H9 (cell line): ENCODE results near the gene QSOX1. TPM values are rescaled to one million over a fixed set of nuclear protein-coding genes. Genes with fewer than 3 reads are reported as not detected.

ENCODE experiments used
- DNase-seq: peaks from one replicate; pipeline ENCODE4 v3.0.0-alpha.2; 2017
- H2AFZ ChIP-seq: one replicate; pipeline ENCODE4 v1.6.1; 2013; ENCODE audit warnings: mild to moderate bottlenecking, low read length, control low read depth, moderate library complexity
- H2AK5ac ChIP-seq: 2 replicates; pipeline ENCODE4 v1.6.1; 2013; ENCODE audit warnings: low read length, control low read depth, mixed read lengths; ENCODE audit not compliant: insufficient read length
- H2BK120ac ChIP-seq: one replicate; pipeline ENCODE4 v1.6.1; 2013; ENCODE audit warnings: low read depth, mild to moderate bottlenecking, low read length, control low read depth, inconsistent platforms; ENCODE audit not compliant: poor library complexity, severe bottlenecking
- H2BK12ac ChIP-seq: 2 replicates; pipeline ENCODE4 v1.6.1; 2013; ENCODE audit warnings: low read length, control low read depth, mixed read lengths, low read depth; ENCODE audit not compliant: insufficient read length
- H2BK15ac ChIP-seq: 2 replicates; pipeline ENCODE4 v1.6.1; 2013; ENCODE audit warnings: low read depth, low read length, control low read depth
- H2BK20ac ChIP-seq: one replicate; pipeline ENCODE4 v1.6.1; 2013; ENCODE audit warnings: low read depth, mild to moderate bottlenecking, low read length, control low read depth, inconsistent platforms; ENCODE audit not compliant: poor library complexity, severe bottlenecking
- H2BK5ac ChIP-seq: 2 replicates; pipeline ENCODE4 v1.6.1; 2013; ENCODE audit warnings: low read length, control low read depth, mixed read lengths; ENCODE audit not compliant: insufficient read length
- H3K14ac ChIP-seq: 2 replicates; pipeline ENCODE4 v1.6.1; 2013; ENCODE audit warnings: low read length, control low read depth; ENCODE audit not compliant: insufficient read depth
- H3K18ac ChIP-seq: 2 replicates; pipeline ENCODE4 v1.6.1; 2013; ENCODE audit warnings: low read depth, mild to moderate bottlenecking, mixed read lengths, low read length, control low read depth; ENCODE audit not compliant: insufficient read length
- H3K23ac ChIP-seq: 2 replicates; pipeline ENCODE4 v1.6.1; 2013; ENCODE audit warnings: low read length, control low read depth, mixed read lengths, low read depth; ENCODE audit not compliant: insufficient read length
- H3K23me2 ChIP-seq: 2 replicates; pipeline ENCODE4 v1.6.1; 2013; ENCODE audit warnings: low read depth, mild to moderate bottlenecking, mixed read lengths, low read length, control low read depth; ENCODE audit not compliant: insufficient read length, poor library complexity, severe bottlenecking
- H3K27ac ChIP-seq: 2 replicates; pipeline ENCODE4 v1.5.1; 2013; ENCODE audit warnings: low read length, control low read depth, mixed read lengths, low read depth; ENCODE audit not compliant: insufficient read length
- H3K27me3 ChIP-seq: 2 replicates; pipeline ENCODE4 v1.6.1; 2013; ENCODE audit warnings: low read length, control low read depth, inconsistent platforms; ENCODE audit not compliant: insufficient read depth
- H3K4ac ChIP-seq: 2 replicates; pipeline ENCODE4 v1.6.1; 2013; ENCODE audit warnings: low read depth, mild to moderate bottlenecking, control low read depth, inconsistent platforms, low read length, moderate library complexity
- H3K4me1 ChIP-seq: 2 replicates; pipeline ENCODE4 v1.6.1; 2013; ENCODE audit warnings: low read length, control low read depth, inconsistent platforms; ENCODE audit not compliant: insufficient read depth
- H3K4me2 ChIP-seq: 2 replicates; pipeline ENCODE4 v1.6.1; 2013; ENCODE audit warnings: low read length, control low read depth, mixed read lengths; ENCODE audit not compliant: insufficient read length, insufficient read depth
- H3K56ac ChIP-seq: 2 replicates; pipeline ENCODE4 v1.6.1; 2013; ENCODE audit warnings: low read depth, mild to moderate bottlenecking, mixed read lengths, low read length, control low read depth; ENCODE audit not compliant: insufficient read length
- H3K79me1 ChIP-seq: 2 replicates; pipeline ENCODE4 v1.6.1; 2013; ENCODE audit warnings: low read depth, mild to moderate bottlenecking, moderate library complexity, low read length, control low read depth, inconsistent platforms; ENCODE audit not compliant: insufficient read depth, poor library complexity, severe bottlenecking
- H3K79me2 ChIP-seq: 2 replicates; pipeline ENCODE4 v1.6.1; 2013; ENCODE audit warnings: low read length, control low read depth, inconsistent platforms; ENCODE audit not compliant: insufficient read depth
- H3K9ac ChIP-seq: 2 replicates; pipeline ENCODE4 v1.6.1; 2013; ENCODE audit warnings: low read length, control low read depth, mixed read lengths; ENCODE audit not compliant: insufficient read length; ENCODE audit errors: extremely low read depth
- H3K9me3 ChIP-seq: one replicate; pipeline ENCODE4 v1.6.1; 2013; ENCODE audit warnings: low read depth, low read length, inconsistent platforms; ENCODE audit not compliant: control insufficient read depth
- H3T11ph ChIP-seq: one replicate; pipeline ENCODE4 v1.6.1; 2013; ENCODE audit warnings: mild to moderate bottlenecking, low read length, control low read depth, inconsistent platforms
- H4K20me1 ChIP-seq: one replicate; pipeline ENCODE4 v1.6.1; 2013; ENCODE audit not compliant: control insufficient read depth, insufficient read length, insufficient read depth
- H4K5ac ChIP-seq: 2 replicates; pipeline ENCODE4 v1.6.1; 2013; ENCODE audit warnings: low read depth, mild to moderate bottlenecking, mixed read lengths, low read length, control low read depth; ENCODE audit not compliant: insufficient read length
- H4K8ac ChIP-seq: replicated peaks from 2 replicates; pipeline ENCODE4 v1.6.1; 2013; ENCODE audit warnings: low read length, control low read depth, mixed read lengths, low read depth; ENCODE audit not compliant: insufficient read length
- H4K91ac ChIP-seq: 2 replicates; pipeline ENCODE4 v1.6.1; 2013; ENCODE audit warnings: low read depth, mild to moderate bottlenecking, moderate library complexity, mixed read lengths, low read length, control low read depth; ENCODE audit not compliant: insufficient read length
- H3K27ac Mint-ChIP-seq, 3 experiments: 2 replicates in 2 of 3; 3 replicates in 1 of 3; pipeline ENCODE4 v1.8.0; 2020 to 2021; ENCODE audit warnings: mixed read lengths in 3 of 3, mild to moderate bottlenecking in 1 of 3, moderate library complexity in 1 of 3
- H3K27me3 Mint-ChIP-seq: 2 replicates; pipeline ENCODE4 v1.8.0; 2021; ENCODE audit warnings: low read depth, mild to moderate bottlenecking, moderate library complexity, mixed read lengths
- H3K36me3 Mint-ChIP-seq, 3 experiments: 2 replicates in 2 of 3; 3 replicates in 1 of 3; pipeline ENCODE4 v1.8.0; 2020 to 2021; ENCODE audit warnings: low read depth in 3 of 3, mixed read lengths in 3 of 3; ENCODE audit not compliant: insufficient read depth in 1 of 3
- H3K4me1 Mint-ChIP-seq, 2 experiments: 2 replicates each; pipeline ENCODE4 v1.8.0; 2020; ENCODE audit warnings: mixed read lengths in 2 of 2
- H3K4me3 Mint-ChIP-seq, 2 experiments: 2 replicates in 1 of 2; 3 replicates in 1 of 2; pipeline ENCODE4 v1.8.0; 2020 to 2021; ENCODE audit warnings: mild to moderate bottlenecking in 2 of 2, mixed read lengths in 2 of 2, moderate library complexity in 1 of 2
- H3K9me3 Mint-ChIP-seq, 2 experiments: 2 replicates in 1 of 2; 3 replicates in 1 of 2; pipeline ENCODE4 v1.8.0; 2020; ENCODE audit warnings: mild to moderate bottlenecking in 2 of 2, mixed read lengths in 2 of 2, moderate library complexity in 1 of 2
- CTCF ChIP-seq: fragments of 200-600 bp; sonication (generic); conservative IDR thresholded peaks from 3 replicates; pipeline ENCODE4 v1.8.0; 2021; ENCODE audit warnings: antibody characterized with exemption, mild to moderate bottlenecking
- WGBS: extraction: QIAGEN DNeasy Blood & Tissue Kit; methylation state at CpG from one replicate; pipeline ENCODE4 v1.1.7; 2013; ENCODE audit warnings: missing lambda C conversion rate, low lambda C conversion rate, mixed read lengths; ENCODE audit not compliant: insufficient read length; ENCODE audit errors: extremely low coverage; 5-methylcytosine and 5-hydroxymethylcytosine counted together
- total RNA-seq: library from RNA; stranded (reverse); gene quantifications from 2 replicates; pipeline ENCODE4 v1.2.1, GENCODE V29; 2021

Gene QSOX1
- total RNA-seq, 1 experiment from 2014 or later = 79.2 TPM

- Histone ChIP-seq H3K27ac (no peak overlapping the region), H4K5ac (no peak overlapping the region), H2BK15ac (no peak overlapping the region), H3K4me1 (peaks cover 7% of the 10 kb centered on the region; the same call in 1 of the 2 replicates), H3K4ac (no peak overlapping the region), H3K9me3 (no peaks in the 10 kb centered on the region), H4K8ac (no peak overlapping the region), H3K9ac (no peak overlapping the region), H3K56ac (no peak overlapping the region), H3K23ac (no peak overlapping the region), H3K14ac (no peak overlapping the region), H3K79me2 (no peaks in the 10 kb centered on the region), H3K23me2 (no peaks in the 10 kb centered on the region), H3K18ac (no peak overlapping the region), H3K79me1 (no peaks in the 10 kb centered on the region), H4K91ac (no peak overlapping the region), H2BK5ac (no peak overlapping the region), H3K27me3 (no peaks in the 10 kb centered on the region), H2BK20ac (no peak overlapping the region), H4K20me1 (no peaks in the 10 kb centered on the region), H3K4me2 (no peak overlapping the region), H2BK12ac (no peak overlapping the region), H2BK120ac (no peak overlapping the region), H2AFZ (no peak overlapping the region), H2AK5ac (no peak overlapping the region), H3T11ph (no peak overlapping the region)
- no peak overlapping the region for H3K27ac Mint-ChIP-seq
- H3K4me1 Mint-ChIP-seq = peaks cover 42 to 58% of the 10 kb centered on the region in 2 experiments
- DNase-seq = no peak
- no peak for TF ChIP-seq CTCF
- H3K36me3 Mint-ChIP-seq = no peaks in the 10 kb centered on the region
- WGBS = no CpG with 5 or more reads among the region's 5 CpGs
- peaks cover 0 to 3% of the 10 kb centered on the region in 2 experiments; a peak in 1 of 5 replicates for H3K9me3 Mint-ChIP-seq
- peaks cover 11% of the 10 kb centered on the region for H3K27me3 Mint-ChIP-seq
- H3K4me3 Mint-ChIP-seq = no peak overlapping the region
Observed at GRCh38 chr1:180246579-180246978, 91.9 kb downstream of the QSOX1 start.
